Coronary artery (tissue), 2 donors: ENCODE results near the gene TMCO4.

Experiments used
- DNase-seq: peaks from one replicate; pipeline ENCODE4 v3.0.0-alpha.2; 2017; ENCODE audit warnings: low spot score
- H3K27ac ChIP-seq, 2 donors: fragments of 200-600 bp; sonication (generic); one replicate each; pipeline ENCODE4 v1.5.1; 2016 to 2019
- H3K4me3 ChIP-seq: fragments of 200-600 bp; sonication (generic); 2 replicates; pipeline ENCODE4 v1.5.1; 2016; ENCODE audit warnings: mild to moderate bottlenecking, moderate library complexity
- CTCF ChIP-seq: fragments of 200-600 bp; sonication (generic); IDR thresholded peaks from one replicate; pipeline ENCODE4 v1.5.1; 2019; ENCODE audit warnings: antibody characterized with exemption

TMCO4 gene

GRCh38 chr1:19708567-19709110 is 91.1 kb downstream of the TMCO4 start:
- DNase-seq = no peak
- Histone ChIP-seq H3K4me3 (no peak overlapping the region), H3K27ac (no peak overlapping the region)
- no peak for TF ChIP-seq CTCF

GRCh38 chr1:19706136-19706535 is 93.6 kb downstream of the TMCO4 start:
- Histone ChIP-seq H3K4me3 (no peak overlapping the region), H3K27ac (no peak overlapping the region)
- DNase-seq = no peak
- TF ChIP-seq CTCF = no peak

GRCh38 chr1:19705464-19705863 is 94.3 kb downstream of the TMCO4 start:
- no peak for TF ChIP-seq CTCF
- no peak for DNase-seq
- Histone ChIP-seq H3K27ac (no peak overlapping the region), H3K4me3 (no peak overlapping the region)

GRCh38 chr1:19704247-19705113 is 95.2 kb downstream of the TMCO4 start:
- Histone ChIP-seq H3K4me3 (peak overlapping the region; percentile 40), H3K27ac (no peak overlapping the region)
- peak; percentile 93 for TF ChIP-seq CTCF
- DNase-seq = no peak

GRCh38 chr1:19703280-19703679 is 96.4 kb downstream of the TMCO4 start:
- no peak for DNase-seq

GRCh38 chr1:19700079-19700777 is 99.5 kb downstream of the TMCO4 start:
- DNase-seq = no peak
- TF ChIP-seq CTCF = no peak
- Histone ChIP-seq H3K27ac (no peak overlapping the region), H3K4me3 (no peak overlapping the region)

More at GRCh38 chr1:19703280-19703679, 96.4 kb downstream of the TMCO4 start:
- no peak overlapping the region for H3K27ac ChIP-seq
- H3K4me3 ChIP-seq = no peak overlapping the region
- TF ChIP-seq CTCF = no peak
